IPS-15b (cell line): ENCODE data around the gene USP32.
"Not testable (repeated sequence)": the region's sequence is repeated elsewhere in the genome, so short reads cannot be mapped to it uniquely, and the experiment has no call there.

ENCODE experiments used
- H3K27me3 ChIP-seq: one replicate; pipeline ENCODE4 v1.6.1; 2013; ENCODE audit warnings: low read length; ENCODE audit not compliant: control insufficient read depth, insufficient read depth
- H3K36me3 ChIP-seq: one replicate; pipeline ENCODE4 v1.6.1; 2013; ENCODE audit warnings: low read length; ENCODE audit not compliant: control insufficient read depth, insufficient read depth
- H3K4me1 ChIP-seq: one replicate; pipeline ENCODE4 v1.6.1; 2013; ENCODE audit warnings: mild to moderate bottlenecking, low read length; ENCODE audit not compliant: control insufficient read depth, insufficient read depth
- H3K4me3 ChIP-seq: one replicate; pipeline ENCODE4 v1.5.1; 2013; ENCODE audit warnings: low read depth, low read length
- H3K9ac ChIP-seq: one replicate; pipeline ENCODE4 v1.6.1; 2013; ENCODE audit warnings: low read depth, mild to moderate bottlenecking, low read length
- H3K9me3 ChIP-seq: one replicate; pipeline ENCODE4 v1.6.1; 2013; ENCODE audit warnings: mild to moderate bottlenecking, low read length; ENCODE audit not compliant: control insufficient read depth, insufficient read depth

USP32 gene

DNA sequence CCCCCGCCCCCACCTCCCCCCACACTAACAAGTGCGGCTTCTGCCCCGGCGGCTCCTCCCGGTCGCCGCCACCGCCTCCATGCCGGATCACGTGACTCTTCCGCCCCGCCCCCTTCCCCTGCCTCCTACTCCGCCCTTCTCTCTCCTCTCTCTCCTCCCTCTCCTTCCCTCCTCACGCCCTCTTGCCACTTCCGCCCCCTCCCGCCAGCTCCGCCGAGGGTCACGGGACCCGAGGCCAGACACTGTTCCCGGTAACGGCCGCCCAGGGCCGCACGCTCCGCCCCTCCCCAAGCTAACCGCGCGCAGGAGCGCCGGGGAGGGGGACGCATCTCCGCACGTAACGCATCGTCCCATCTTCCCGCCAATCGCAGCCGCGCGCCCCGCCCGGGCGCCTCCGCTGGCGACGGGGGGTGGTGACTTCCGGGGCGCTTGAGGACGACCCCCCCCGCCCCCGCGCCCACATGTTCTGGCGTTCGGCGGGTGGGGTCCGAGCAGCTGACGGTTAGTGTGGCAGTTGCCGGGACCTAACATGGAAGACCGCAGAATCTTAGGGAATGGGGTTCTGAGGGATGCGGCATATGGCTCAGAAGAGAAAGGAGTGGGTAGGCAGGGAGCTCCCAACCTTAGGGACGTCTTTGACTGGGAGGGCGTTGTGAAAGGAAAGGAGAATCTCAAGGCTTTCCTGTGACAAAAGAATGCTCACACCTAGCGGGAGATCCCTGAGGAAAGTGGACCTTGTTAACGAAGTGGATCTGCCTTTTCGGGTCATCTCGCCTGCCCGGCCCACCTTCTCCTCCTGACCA lies at the start of gene USP32:
USP32 (minus strand) TSS at position 92 of the 803 bp plus-strand sequence. CDS start 194 bp downstream, outside the sequence.
- peak within 1 kb of the TSS; percentile 90 for H3K9ac ChIP-seq
- H3K4me1 ChIP-seq: peaks cover 16% of the 10 kb centered on the region
- H3K4me3 ChIP-seq: peak within 1 kb of the TSS; percentile 94
- H3K27me3 ChIP-seq: no peaks in the 10 kb centered on the region
- no peaks in the 10 kb centered on the region for H3K9me3 ChIP-seq
- H3K36me3 ChIP-seq: no peaks in the 10 kb centered on the region

DNA sequence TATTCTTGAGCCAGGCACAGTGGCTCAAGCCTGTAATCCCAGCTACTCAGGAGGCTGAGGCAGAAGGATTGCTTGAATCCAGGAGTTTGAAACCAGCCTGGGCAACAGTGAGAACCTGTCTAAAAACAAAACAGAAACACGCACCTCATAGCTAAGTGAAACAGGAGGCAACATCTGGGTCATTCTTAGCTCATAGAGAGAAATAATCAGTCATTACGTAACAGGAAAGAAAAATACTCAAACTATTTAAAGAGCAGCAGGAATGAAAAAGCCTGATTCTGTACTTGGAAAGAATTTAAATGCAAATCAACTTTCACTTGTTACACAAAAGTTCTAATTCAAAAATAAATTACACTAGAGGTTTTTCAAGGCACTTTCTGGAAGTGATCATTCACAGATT lies 47.6 kb upstream of the USP32 start:
- Histone ChIP-seq H3K27me3 (no peaks in the 10 kb centered on the region), H3K4me1 (no peaks in the 10 kb centered on the region), H3K9me3 (no peaks in the 10 kb centered on the region), H3K4me3 (no peak overlapping the region), H3K9ac (no peak overlapping the region), H3K36me3 (no peaks in the 10 kb centered on the region)

- Histone ChIP-seq H3K36me3 (no peaks in the 10 kb centered on the region), H3K9ac (no peak overlapping the region), H3K4me1 (no peaks in the 10 kb centered on the region), H3K4me3 (no peak overlapping the region), H3K27me3 (no peaks in the 10 kb centered on the region), H3K9me3 (peaks cover 4% of the 10 kb centered on the region)
These were observed 44.7 kb upstream of the USP32 start for GRCh38 chr17:60436676-60437075.

DNA sequence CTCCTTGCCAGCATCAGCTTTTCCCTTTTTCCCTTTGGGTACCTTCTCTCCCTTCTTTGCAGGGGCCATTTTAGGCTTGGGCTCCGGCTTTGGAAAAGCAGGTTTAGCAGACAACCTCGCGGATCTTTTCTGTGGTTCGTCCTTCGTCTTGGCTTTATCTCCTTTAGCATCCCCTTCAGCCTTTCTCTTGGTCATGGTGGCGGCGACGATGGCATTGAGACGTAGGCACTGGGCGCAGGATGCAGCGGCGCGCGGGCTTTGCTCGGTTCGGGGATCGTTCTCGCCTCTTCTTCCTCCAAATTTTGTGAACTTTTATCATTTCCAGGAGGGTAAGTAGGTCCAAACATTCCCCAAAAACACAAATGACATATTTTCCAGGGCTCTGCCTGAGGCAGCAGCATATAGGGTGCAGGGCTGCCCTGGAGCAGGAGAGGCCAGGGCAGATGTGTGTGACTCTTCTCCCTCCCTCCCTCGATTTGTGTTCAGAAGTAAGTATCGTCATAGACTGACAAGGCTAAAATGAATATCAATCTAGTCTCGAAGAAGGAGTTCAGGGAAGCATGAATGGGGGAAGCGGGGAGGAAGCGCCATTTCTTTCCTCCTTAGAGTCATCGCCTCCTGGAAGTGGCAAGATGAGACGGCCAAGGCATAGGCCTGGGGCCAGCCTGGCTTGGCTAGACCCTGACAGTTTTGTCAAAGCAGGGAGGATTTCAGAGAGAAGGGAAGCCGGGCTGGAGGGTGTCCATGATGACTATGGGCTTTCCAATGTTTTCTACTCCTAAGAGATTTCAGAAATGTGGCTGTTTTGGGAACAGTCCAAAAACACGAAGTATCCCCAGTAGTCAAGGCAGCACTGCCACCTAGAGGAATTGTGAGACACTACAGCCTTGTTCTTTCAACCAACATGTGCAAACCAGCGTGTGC lies 43.6 kb upstream of the USP32 start:
- no peak overlapping the region for H3K9ac ChIP-seq
- H3K9me3 ChIP-seq: peaks cover 4% of the 10 kb centered on the region
- no peaks in the 10 kb centered on the region for H3K36me3 ChIP-seq
- H3K4me1 ChIP-seq: no peaks in the 10 kb centered on the region
- no peaks in the 10 kb centered on the region for H3K27me3 ChIP-seq
- H3K4me3 ChIP-seq: no peak overlapping the region

GRCh38 chr17:60433021-60433997 lies 41.4 kb upstream of the USP32 start:
- not testable (repeated sequence) for H3K36me3 ChIP-seq, H3K27me3 ChIP-seq, H3K4me1 ChIP-seq, H3K9ac ChIP-seq, H3K4me3 ChIP-seq, H3K9me3 ChIP-seq

DNA sequence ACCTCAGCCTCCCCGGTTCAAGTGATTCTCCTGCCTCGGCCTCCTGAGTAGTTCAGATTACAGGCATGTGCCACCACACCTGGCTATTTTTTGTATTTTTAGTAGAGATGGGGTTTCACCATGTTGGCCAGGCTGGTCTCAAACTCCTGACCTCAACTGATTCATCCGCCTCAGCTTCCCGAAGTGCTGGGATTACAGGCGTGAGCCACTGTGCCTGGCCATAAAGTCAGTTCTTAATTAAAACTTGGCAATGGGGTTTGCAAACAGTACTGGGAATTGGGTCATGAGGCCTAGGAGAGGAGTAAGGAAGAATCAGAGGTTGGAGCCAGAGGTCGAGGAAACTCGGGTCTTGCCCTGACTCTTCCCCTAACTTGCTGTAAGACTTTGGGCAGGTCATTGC lies 38.6 kb upstream of the USP32 start:
- H3K4me1 ChIP-seq, H3K9me3 ChIP-seq, H3K27me3 ChIP-seq, H3K9ac ChIP-seq, H3K36me3 ChIP-seq, H3K4me3 ChIP-seq: not testable (repeated sequence)

GRCh38 chr17:60428491-60428890 lies 36.6 kb upstream of the USP32 start:
- H3K4me3 ChIP-seq, H3K4me1 ChIP-seq: not testable (repeated sequence)

GRCh38 chr17:60426596-60426995 lies 34.7 kb upstream of the USP32 start:
- H3K9me3 ChIP-seq: no peaks in the 10 kb centered on the region
- H3K9ac ChIP-seq: no peak overlapping the region
- no peak overlapping the region for H3K4me3 ChIP-seq
- peaks cover 9% of the 10 kb centered on the region for H3K27me3 ChIP-seq
- H3K36me3 ChIP-seq: no peaks in the 10 kb centered on the region
- peaks cover 2% of the 10 kb centered on the region for H3K4me1 ChIP-seq

More at GRCh38 chr17:60428491-60428890, 36.6 kb upstream of the USP32 start:
- not testable (repeated sequence) for H3K27me3 ChIP-seq, H3K36me3 ChIP-seq, H3K9me3 ChIP-seq, H3K9ac ChIP-seq

DNA sequence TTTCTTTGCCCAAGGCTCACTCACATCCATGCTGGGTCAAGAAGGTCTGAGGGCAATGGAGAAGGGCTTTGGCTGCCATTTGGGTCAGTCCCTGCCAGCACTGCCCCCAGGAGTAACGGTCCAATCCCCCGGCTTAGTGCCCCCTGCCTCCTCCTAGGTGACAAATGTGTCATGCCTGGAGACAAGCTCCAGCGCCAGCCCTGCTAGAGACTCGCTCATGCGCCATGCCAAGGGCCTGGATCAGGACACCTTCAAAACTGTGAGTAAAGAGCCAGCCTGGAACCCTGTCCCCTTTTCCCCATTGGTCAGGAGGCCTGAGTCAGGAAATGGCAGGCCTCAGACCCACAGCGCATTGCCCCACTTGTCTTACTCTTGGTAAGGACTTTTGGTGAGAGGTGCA lies 33.7 kb upstream of the USP32 start:
- Histone ChIP-seq H3K9ac (no peak overlapping the region), H3K4me3 (no peak overlapping the region), H3K36me3 (no peaks in the 10 kb centered on the region), H3K27me3 (peaks cover 9% of the 10 kb centered on the region), H3K9me3 (no peaks in the 10 kb centered on the region), H3K4me1 (peaks cover 2% of the 10 kb centered on the region)

- H3K4me3 ChIP-seq: no peak overlapping the region
- no peak overlapping the region for H3K9ac ChIP-seq
- peaks cover 2% of the 10 kb centered on the region for H3K4me1 ChIP-seq
- H3K36me3 ChIP-seq: no peaks in the 10 kb centered on the region
- peaks cover 9% of the 10 kb centered on the region for H3K27me3 ChIP-seq
- no peaks in the 10 kb centered on the region for H3K9me3 ChIP-seq
These were observed 31.9 kb upstream of the USP32 start for GRCh38 chr17:60423865-60424264.

GRCh38 chr17:60422162-60422665 lies 30.3 kb upstream of the USP32 start, which contains the start of gene CHCT1:
TSS of gene CHCT1 (plus strand) at chr17:60422489. CDS start at chr17:60422593, 104 bp downstream.
- peak within 1 kb of the TSS; percentile 73 for H3K9ac ChIP-seq
- peaks cover 9% of the 10 kb centered on the region for H3K27me3 ChIP-seq
- peak within 1 kb of the TSS; percentile 51 for H3K4me3 ChIP-seq
- peaks cover 2% of the 10 kb centered on the region for H3K4me1 ChIP-seq
- no peaks in the 10 kb centered on the region for H3K9me3 ChIP-seq
- no peaks in the 10 kb centered on the region for H3K36me3 ChIP-seq
